Activated naive CD8-positive, alpha-beta T cell treated with anti-CD3 and anti-CD28 coated beads, Interleukin-2, amount 50 U/mL, for 24 hours (primary cell): Measurements from ENCODE around the gene ZNF106.

ENCODE experiments used
- ATAC-seq: fragments of 150-1000 bp; cut with Tn5 transposase; one replicate; pipeline ENCODE4 v1.10.0; 2021
- DNase-seq: peaks from one replicate; pipeline ENCODE4 v3.0.0; 2021
- H3K27ac Mint-ChIP-seq: one replicate; pipeline ENCODE4 v1.8.0; 2021; ENCODE audit warnings: mild to moderate bottlenecking, mixed read lengths
- H3K27me3 Mint-ChIP-seq: one replicate; pipeline ENCODE4 v1.8.0; 2021; ENCODE audit warnings: mixed read lengths
- H3K36me3 Mint-ChIP-seq: one replicate; pipeline ENCODE4 v1.8.0; 2021; ENCODE audit warnings: low read depth, mixed read lengths
- H3K4me1 Mint-ChIP-seq: one replicate; pipeline ENCODE4 v1.8.0; 2021; ENCODE audit warnings: mixed read lengths
- H3K4me3 Mint-ChIP-seq: one replicate; pipeline ENCODE4 v1.8.0; 2021; ENCODE audit warnings: mild to moderate bottlenecking, moderate library complexity, mixed read lengths
- H3K9me3 Mint-ChIP-seq: one replicate; pipeline ENCODE4 v1.8.0; 2021; ENCODE audit warnings: mixed read lengths

The ZNF106 gene

DNA sequence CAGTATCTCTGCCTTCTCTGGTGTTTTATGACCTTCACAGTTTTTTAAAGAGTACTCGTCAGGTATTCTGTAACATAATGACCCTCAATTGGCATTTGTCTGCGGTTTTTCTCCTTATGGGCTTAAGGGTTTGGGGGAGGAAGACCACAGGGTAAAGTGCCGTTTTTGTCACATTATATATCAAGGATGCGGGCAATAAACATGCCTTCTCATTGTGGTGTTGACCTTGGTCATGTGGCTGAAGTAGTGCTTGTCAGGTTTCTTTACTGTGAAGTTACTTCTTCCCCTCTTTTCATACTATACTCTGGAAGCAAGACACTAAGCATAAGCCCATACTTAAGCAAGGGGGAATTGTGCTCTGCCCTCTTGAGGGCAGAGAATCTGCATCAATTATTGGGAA, 115.0 kb downstream of the ZNF106 start:
- no peaks in the 10 kb centered on the region for H3K27me3 Mint-ChIP-seq
- H3K9me3 Mint-ChIP-seq: peaks cover 8% of the 10 kb centered on the region
- no peaks in the 10 kb centered on the region for H3K4me1 Mint-ChIP-seq
- DNase-seq: no peak
- H3K27ac Mint-ChIP-seq: no peak overlapping the region
- H3K4me3 Mint-ChIP-seq: no peak overlapping the region
- ATAC-seq: no peak
- peaks cover 9% of the 10 kb centered on the region for H3K36me3 Mint-ChIP-seq

DNA sequence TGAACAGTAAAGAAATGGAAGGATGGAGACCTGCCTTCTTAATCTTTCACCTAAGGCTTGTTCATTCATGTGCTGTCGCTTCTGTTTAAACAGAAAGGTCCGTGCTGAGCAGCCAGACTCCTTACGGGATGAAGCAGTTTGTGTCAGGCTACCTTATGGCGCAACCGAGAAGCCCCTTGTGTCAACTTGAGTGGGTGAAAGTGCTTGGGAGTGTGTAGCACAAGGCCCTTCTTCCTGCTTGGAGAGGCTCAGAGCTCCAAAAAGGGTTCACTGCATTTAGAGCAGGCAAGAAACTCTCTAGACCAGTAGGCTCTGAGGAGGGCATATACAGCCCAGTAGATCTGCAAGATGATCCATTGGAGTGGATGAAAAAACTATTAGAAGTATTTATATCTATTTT, 115.7 kb downstream of the ZNF106 start:
- ATAC-seq: no peak
- Mint-ChIP-seq H3K36me3 (peaks cover 9% of the 10 kb centered on the region), H3K27me3 (no peaks in the 10 kb centered on the region), H3K4me1 (no peaks in the 10 kb centered on the region), H3K9me3 (peaks cover 8% of the 10 kb centered on the region), H3K4me3 (no peak overlapping the region), H3K27ac (no peak overlapping the region)
- DNase-seq: no peak

DNA sequence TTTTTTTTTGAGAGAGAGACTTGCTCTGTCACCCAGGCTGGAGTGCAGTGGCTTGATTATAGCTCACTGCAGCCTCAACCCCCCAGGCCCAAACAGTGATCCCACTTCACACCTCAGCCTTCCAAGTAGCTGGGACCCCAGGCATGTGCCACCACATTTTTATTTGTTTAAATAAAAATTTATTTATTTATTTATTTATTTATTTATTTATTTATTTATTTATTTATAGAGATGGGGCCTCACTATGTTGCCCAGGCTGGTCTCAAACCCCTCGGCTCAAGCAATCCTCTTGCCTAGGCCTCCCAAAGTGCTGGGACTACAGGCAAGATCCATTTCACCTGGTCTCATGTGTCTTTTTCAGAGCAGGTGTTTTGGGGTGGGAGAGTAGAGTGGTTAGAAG, 116.1 kb downstream of the ZNF106 start:
- Mint-ChIP-seq H3K4me1 (no peaks in the 10 kb centered on the region), H3K36me3 (peaks cover 9% of the 10 kb centered on the region), H3K4me3 (no peak overlapping the region), H3K9me3 (peaks cover 8% of the 10 kb centered on the region), H3K27ac (no peak overlapping the region), H3K27me3 (no peaks in the 10 kb centered on the region)
- ATAC-seq (no peak), DNase-seq (no peak)

DNA sequence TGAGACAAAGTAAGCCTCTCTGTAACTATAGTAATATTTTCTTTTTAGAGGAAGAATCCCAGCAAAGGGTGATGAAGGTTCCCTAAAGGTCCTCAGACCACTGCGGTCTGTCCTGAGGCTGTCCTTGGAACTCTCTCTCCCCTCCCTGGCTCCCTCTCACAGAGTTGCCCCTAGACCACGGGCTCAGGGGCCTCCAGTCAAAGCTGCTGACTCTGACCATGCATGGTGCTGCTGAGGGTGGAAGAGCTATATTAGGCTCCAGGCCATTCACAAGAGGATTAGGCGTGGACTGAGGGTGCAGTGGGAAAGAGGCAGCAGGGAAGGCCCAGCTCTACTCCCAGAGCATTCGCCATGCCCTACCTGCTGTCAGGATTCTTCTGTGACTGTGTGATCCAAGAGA, 117.0 kb downstream of the ZNF106 start:
- H3K4me1 Mint-ChIP-seq: no peaks in the 10 kb centered on the region
- no peak for DNase-seq
- ATAC-seq: no peak
- H3K27ac Mint-ChIP-seq: no peak overlapping the region
- H3K4me3 Mint-ChIP-seq: no peak overlapping the region
- H3K36me3 Mint-ChIP-seq: peaks cover 7% of the 10 kb centered on the region
- peaks cover 8% of the 10 kb centered on the region for H3K9me3 Mint-ChIP-seq
- no peaks in the 10 kb centered on the region for H3K27me3 Mint-ChIP-seq

DNA sequence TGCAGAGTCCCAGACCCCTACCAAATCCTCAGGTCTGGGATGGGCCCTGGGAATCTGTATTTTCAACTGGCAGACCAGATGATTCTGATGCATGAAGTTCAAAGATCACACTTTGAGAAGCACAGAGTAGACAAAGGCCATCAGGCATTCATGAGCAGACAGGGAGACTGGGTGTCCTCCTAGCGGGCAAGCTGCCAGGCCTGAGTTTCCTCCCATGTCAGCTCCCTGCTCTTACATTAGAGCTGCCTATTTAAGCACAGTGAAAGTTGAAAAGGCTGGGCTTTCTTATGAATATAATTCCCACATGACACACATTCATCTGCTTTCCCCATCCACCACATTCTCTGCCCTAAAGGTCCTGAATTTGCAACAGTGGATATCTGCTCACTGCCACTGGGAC, 117.7 kb downstream of the ZNF106 start:
- no peak overlapping the region for H3K27ac Mint-ChIP-seq
- ATAC-seq (no peak), DNase-seq (no peak)
- peaks cover 4% of the 10 kb centered on the region for H3K9me3 Mint-ChIP-seq
- H3K36me3 Mint-ChIP-seq: peaks cover 5% of the 10 kb centered on the region
- no peak overlapping the region for H3K4me3 Mint-ChIP-seq
- H3K27me3 Mint-ChIP-seq: no peaks in the 10 kb centered on the region
- H3K4me1 Mint-ChIP-seq: no peaks in the 10 kb centered on the region

DNA sequence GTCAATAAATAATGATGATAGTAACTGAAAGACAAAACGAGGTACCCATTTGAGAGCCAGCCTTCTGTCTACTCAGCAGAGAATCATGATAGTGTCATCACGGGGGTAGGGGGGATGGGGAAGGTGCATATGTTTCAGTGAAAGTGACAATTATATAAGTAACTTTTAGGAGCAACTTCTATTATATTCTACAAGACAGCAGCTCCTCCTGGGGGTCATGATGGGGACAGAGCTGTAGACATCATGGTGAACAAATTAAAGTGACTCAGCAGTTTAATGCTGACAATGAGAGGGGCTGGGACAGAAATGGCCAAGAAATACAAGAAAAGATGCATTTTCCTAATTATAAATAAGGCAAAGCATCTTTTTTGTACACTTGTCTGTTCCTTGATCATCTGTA, 119.8 kb downstream of the ZNF106 start:
- H3K9me3 Mint-ChIP-seq: no peaks in the 10 kb centered on the region
- peaks cover 1% of the 10 kb centered on the region for H3K36me3 Mint-ChIP-seq
- no peak for ATAC-seq
- H3K4me3 Mint-ChIP-seq: no peak overlapping the region
- H3K4me1 Mint-ChIP-seq: no peaks in the 10 kb centered on the region
- H3K27ac Mint-ChIP-seq: no peak overlapping the region
- no peaks in the 10 kb centered on the region for H3K27me3 Mint-ChIP-seq
- DNase-seq: no peak

DNA sequence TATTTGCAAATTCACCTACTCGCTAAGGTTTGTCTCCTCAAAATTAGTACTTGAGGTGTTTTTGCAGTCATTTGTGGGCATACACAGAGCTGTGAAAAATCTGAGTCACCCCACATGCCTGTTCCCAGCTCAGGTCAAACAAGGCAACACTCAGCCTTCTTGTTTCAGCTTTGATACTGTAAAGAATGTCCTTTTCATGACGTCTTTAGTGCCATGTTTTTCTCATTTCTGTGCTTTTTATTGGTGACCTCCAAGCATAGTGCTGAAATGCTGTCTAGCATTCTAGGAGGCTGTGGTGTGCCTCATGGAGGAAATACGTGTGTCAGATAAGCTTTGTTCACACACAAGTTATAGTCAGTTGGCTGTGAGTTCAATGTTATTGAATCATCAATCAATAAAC, 122.8 kb downstream of the ZNF106 start:
- ATAC-seq (no peak), DNase-seq (no peak)
- no peak overlapping the region for H3K27ac Mint-ChIP-seq
- H3K4me1 Mint-ChIP-seq: no peaks in the 10 kb centered on the region
- no peaks in the 10 kb centered on the region for H3K27me3 Mint-ChIP-seq
- H3K4me3 Mint-ChIP-seq: no peak overlapping the region
- peaks cover 1% of the 10 kb centered on the region for H3K36me3 Mint-ChIP-seq
- H3K9me3 Mint-ChIP-seq: no peaks in the 10 kb centered on the region

DNA sequence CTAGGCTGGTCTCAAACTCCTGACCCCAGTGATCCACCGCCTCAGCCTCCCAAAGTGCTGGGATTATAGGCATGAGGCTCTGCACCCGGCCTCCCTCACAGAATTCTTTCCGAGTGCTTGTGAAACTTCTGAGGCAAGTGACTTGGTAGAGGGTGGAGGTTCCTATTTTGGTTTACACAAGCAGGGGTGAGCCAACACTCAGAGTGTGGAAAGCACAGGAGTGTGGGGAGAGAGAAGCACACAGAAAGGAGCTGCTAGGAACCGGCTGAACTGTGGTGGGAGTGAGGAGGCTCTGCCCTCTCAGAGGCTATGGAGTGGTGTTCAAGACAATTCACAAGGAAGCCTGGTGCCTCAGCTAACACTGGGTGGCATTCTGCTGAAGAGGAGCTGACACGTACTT, 123.9 kb downstream of the ZNF106 start:
- no peaks in the 10 kb centered on the region for H3K4me1 Mint-ChIP-seq
- H3K36me3 Mint-ChIP-seq: peaks cover 1% of the 10 kb centered on the region
- no peak overlapping the region for H3K27ac Mint-ChIP-seq
- H3K4me3 Mint-ChIP-seq: no peak overlapping the region
- no peak for ATAC-seq
- no peaks in the 10 kb centered on the region for H3K27me3 Mint-ChIP-seq
- no peak for DNase-seq
- H3K9me3 Mint-ChIP-seq: no peaks in the 10 kb centered on the region

DNA sequence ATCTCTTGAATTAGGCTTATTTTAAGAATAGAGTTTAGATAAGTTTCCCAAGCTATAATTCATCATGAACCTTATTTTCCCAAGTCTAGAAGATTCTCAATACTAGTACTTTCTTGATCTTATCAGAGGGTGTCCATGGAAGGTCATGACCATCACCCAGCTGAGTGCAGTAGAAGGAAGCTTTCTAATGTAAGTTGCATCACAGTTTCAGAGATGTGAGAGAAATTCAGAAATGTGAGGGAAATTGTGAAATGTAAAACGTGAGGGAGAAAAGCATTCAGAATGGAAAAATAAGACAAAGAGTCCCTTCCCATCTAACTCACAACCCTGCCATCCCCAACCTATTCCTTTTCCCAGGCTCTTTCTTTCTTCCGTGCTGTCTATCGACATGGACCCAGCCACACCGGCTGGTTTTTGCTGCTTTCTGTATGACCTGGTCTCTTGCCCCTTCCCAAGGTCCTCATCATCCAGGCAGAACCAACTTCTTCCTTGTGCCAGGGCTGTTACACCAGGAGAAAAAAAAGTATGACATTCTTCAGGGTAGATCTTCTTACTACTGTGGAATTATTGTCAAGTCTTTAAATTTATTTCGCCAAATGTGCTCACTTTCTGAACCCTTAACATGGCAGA, 124.9 kb downstream of the ZNF106 start:
- peaks cover 1% of the 10 kb centered on the region for H3K36me3 Mint-ChIP-seq
- ATAC-seq: no peak
- no peaks in the 10 kb centered on the region for H3K9me3 Mint-ChIP-seq

DNA sequence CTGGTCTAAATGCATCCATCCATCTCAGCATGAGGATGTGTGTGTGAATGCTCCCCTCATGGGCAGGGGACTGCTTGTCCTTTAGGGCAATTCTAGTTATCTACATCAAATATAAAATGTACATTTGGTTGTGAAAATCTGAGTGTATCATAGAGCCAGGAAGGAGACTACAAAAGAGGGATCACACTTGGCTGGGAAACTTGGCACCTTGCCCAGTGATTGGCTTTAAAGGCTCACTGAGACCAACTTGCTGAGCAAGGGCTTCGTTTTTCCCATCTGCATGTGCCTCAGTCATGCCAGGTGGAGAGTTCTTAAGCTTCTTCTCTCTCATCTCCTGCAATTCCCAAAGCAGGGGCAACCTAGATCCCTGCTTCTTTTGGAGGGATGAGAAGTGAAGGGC, 126.4 kb downstream of the ZNF106 start:
- DNase-seq: no peak
- H3K4me3 Mint-ChIP-seq: no peak overlapping the region

More for the DNA sequence above, 124.9 kb downstream of the ZNF106 start:
- Mint-ChIP-seq H3K4me1 (no peaks in the 10 kb centered on the region), H3K27me3 (no peaks in the 10 kb centered on the region), H3K27ac (no peak overlapping the region), H3K4me3 (no peak overlapping the region)
- no peak for DNase-seq

DNA sequence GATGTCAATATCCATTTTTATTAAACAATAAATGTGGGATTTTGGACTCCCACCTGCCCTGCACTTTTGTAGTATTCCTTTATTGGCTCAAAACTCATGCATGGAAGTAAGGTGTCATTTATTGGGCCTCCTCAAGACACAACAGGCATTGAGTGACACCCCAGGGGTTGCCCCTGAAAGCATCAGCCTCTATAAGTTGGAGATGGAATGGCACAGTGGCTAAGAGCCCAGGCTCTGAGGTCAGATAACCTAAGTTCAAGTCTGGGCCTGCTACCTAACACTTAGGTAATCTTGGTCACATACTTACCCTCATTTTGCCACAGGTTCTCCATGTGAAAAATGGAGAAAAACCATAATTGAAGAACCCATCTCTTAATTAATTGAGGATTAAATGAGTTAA, 127.0 kb downstream of the ZNF106 start:
- H3K4me3 Mint-ChIP-seq: no peak overlapping the region
- DNase-seq: no peak
- H3K36me3 Mint-ChIP-seq: peaks cover 3% of the 10 kb centered on the region

More for the DNA sequence above, 126.4 kb downstream of the ZNF106 start:
- no peak for ATAC-seq
- H3K4me1 Mint-ChIP-seq: no peaks in the 10 kb centered on the region
- H3K36me3 Mint-ChIP-seq: peaks cover 1% of the 10 kb centered on the region
- no peaks in the 10 kb centered on the region for H3K9me3 Mint-ChIP-seq
- H3K27me3 Mint-ChIP-seq: no peaks in the 10 kb centered on the region
- no peak overlapping the region for H3K27ac Mint-ChIP-seq

DNA sequence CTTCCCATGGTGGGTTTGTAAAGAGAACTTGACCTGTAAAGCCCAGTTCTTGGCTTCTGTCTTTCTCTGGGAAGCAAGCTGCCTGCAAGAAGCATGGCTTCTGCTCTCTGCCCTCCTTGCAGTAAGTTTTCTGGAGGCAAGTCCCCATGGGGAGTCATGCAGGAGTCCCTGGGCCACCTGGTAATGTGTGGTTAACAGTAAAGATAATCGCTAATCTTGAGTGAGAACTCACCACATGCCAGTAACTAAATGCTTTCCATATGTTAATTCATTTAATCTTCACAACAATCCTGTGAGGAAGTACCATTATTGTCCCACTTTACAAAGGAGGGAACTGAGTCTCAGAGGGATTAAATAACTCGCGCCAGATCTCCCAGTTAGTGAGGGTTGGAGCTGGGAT, 127.5 kb downstream of the ZNF106 start:
- Mint-ChIP-seq H3K27me3 (no peaks in the 10 kb centered on the region), H3K4me3 (no peak overlapping the region), H3K9me3 (no peaks in the 10 kb centered on the region), H3K36me3 (peaks cover 2% of the 10 kb centered on the region), H3K27ac (no peak overlapping the region), H3K4me1 (no peaks in the 10 kb centered on the region)
- DNase-seq (no peak), ATAC-seq (no peak)

More for the DNA sequence above, 127.0 kb downstream of the ZNF106 start:
- Mint-ChIP-seq H3K27me3 (no peaks in the 10 kb centered on the region), H3K9me3 (no peaks in the 10 kb centered on the region), H3K4me1 (no peaks in the 10 kb centered on the region), H3K27ac (no peak overlapping the region)
- no peak for ATAC-seq
